Kidney epithelial cell (primary cell): ENCODE measurements around the gene FAM107B. TPM values are rescaled to one million over a fixed set of nuclear protein-coding genes. Genes with fewer than 3 reads are reported as not detected.
"Not testable (repeated sequence)": the region's sequence is repeated elsewhere in the genome, so short reads cannot be mapped to it uniquely, and the experiment has no call there.

Experiments used
- DNase-seq: peaks from one replicate; pipeline ENCODE4 v3.0.0-alpha.2; 2010; ENCODE audit warnings: low read depth
- H3K27me3 ChIP-seq: 2 replicates; pipeline ENCODE4 v1.6.0; 2011; ENCODE audit warnings: low read length; ENCODE audit not compliant: control insufficient read depth, insufficient read depth
- H3K36me3 ChIP-seq: 2 replicates; pipeline ENCODE4 v1.5.1; 2011; ENCODE audit warnings: low read length; ENCODE audit not compliant: control insufficient read depth, insufficient read depth
- H3K4me3 ChIP-seq: 2 replicates; pipeline ENCODE4 v1.5.1; 2011; ENCODE audit warnings: low read depth, mild to moderate bottlenecking, control low read depth, low read length
- CTCF ChIP-seq: IDR thresholded peaks from 2 replicates; pipeline ENCODE4 v1.5.1; 2011; ENCODE audit warnings: mild to moderate bottlenecking, moderate library complexity, low read length, control low read depth, inconsistent platforms; ENCODE audit not compliant: insufficient read depth, poor library complexity, severe bottlenecking
- total RNA-seq: library from RNA; depleted of rRNA; stranded (reverse); fragments of >200 nt; gene quantifications from 2 replicates; pipeline ENCODE4 v1.2.3, GENCODE V29; 2015

The FAM107B gene
- total RNA-seq, 1 donor from 2014 or later, result 33.5 TPM

- no peak overlapping the region for H3K4me3 ChIP-seq
- DNase-seq, result no peak
- no peak for TF ChIP-seq CTCF
Observed at GRCh38 chr10:14661818-14662217, 112.9 kb downstream of the FAM107B start.

GRCh38 chr10:14660831-14661230 lies 113.9 kb downstream of the FAM107B start:
- no peaks in the 10 kb centered on the region for H3K27me3 ChIP-seq
- TF ChIP-seq CTCF, result no peak
- no peaks in the 10 kb centered on the region for H3K36me3 ChIP-seq
- no peak overlapping the region for H3K4me3 ChIP-seq
- DNase-seq, result no peak

More at GRCh38 chr10:14661818-14662217, 112.9 kb downstream of the FAM107B start:
- H3K36me3 ChIP-seq, result no peaks in the 10 kb centered on the region
- no peaks in the 10 kb centered on the region for H3K27me3 ChIP-seq

GRCh38 chr10:14659626-14660196 lies 115.0 kb downstream of the FAM107B start:
- no peak for TF ChIP-seq CTCF
- no peak for DNase-seq
- H3K36me3 ChIP-seq, result no peaks in the 10 kb centered on the region
- H3K4me3 ChIP-seq, result no peak overlapping the region
- no peaks in the 10 kb centered on the region for H3K27me3 ChIP-seq

- H3K4me3 ChIP-seq, H3K27me3 ChIP-seq: not testable (repeated sequence)
Observed at GRCh38 chr10:14659137-14659536, 115.6 kb downstream of the FAM107B start.

GRCh38 chr10:14658331-14659127 lies 116.2 kb downstream of the FAM107B start:
- peak; percentile 73 for DNase-seq
- no peak for TF ChIP-seq CTCF
- Histone ChIP-seq H3K27me3 (no peaks in the 10 kb centered on the region), H3K36me3 (no peaks in the 10 kb centered on the region), H3K4me3 (no peak overlapping the region)

More at GRCh38 chr10:14659137-14659536, 115.6 kb downstream of the FAM107B start:
- not testable (repeated sequence) for DNase-seq, H3K36me3 ChIP-seq

- no peak for DNase-seq
- Histone ChIP-seq H3K27me3 (no peaks in the 10 kb centered on the region), H3K4me3 (no peak overlapping the region), H3K36me3 (no peaks in the 10 kb centered on the region)
- no peak for TF ChIP-seq CTCF
Observed at GRCh38 chr10:14656052-14656730, 118.5 kb downstream of the FAM107B start.
